IMR-90 (cell line): ENCODE results near the gene G3BP1.
"Not testable (repeated sequence)": the region's sequence is repeated elsewhere in the genome, so short reads cannot be mapped to it uniquely, and the experiment has no call there.

Source experiments
- BHLHE40 ChIP-seq: fragments of 150-350 bp; IDR thresholded peaks from 2 replicates; pipeline ENCODE4 v1.6.1; 2016; ENCODE audit warnings: mild to moderate bottlenecking, low read depth, low read length
- CEBPB ChIP-seq: IDR thresholded peaks from 2 replicates; pipeline ENCODE4 v1.6.1; 2012; ENCODE audit warnings: low read depth, low read length, improper control_type of control experiment
- CTCF ChIP-seq: conservative IDR thresholded peaks from 2 replicates; pipeline ENCODE4 v1.5.1; 2012; ENCODE audit warnings: mild to moderate bottlenecking, low read depth, low read length, improper control_type of control experiment
- FOS ChIP-seq: fragments of 150-350 bp; IDR thresholded peaks from 2 replicates; pipeline ENCODE4 v1.6.1; 2016; ENCODE audit warnings: low read depth, low read length
- MAFK ChIP-seq: IDR thresholded peaks from 2 replicates; pipeline ENCODE4 v1.6.1; 2012; ENCODE audit warnings: low read depth, low read length, improper control_type of control experiment
- MAZ ChIP-seq: IDR thresholded peaks from 2 replicates; pipeline ENCODE4 v1.6.1; 2012; ENCODE audit warnings: low read depth, mild to moderate bottlenecking, low read length, improper control_type of control experiment, moderate library complexity, borderline replicate concordance
- MXI1 ChIP-seq: IDR thresholded peaks from 2 replicates; pipeline ENCODE4 v1.6.1; 2012; ENCODE audit warnings: low read depth, mild to moderate bottlenecking, low read length, moderate library complexity, borderline replicate concordance
- POLR2A ChIP-seq: IDR thresholded peaks from 2 replicates; pipeline ENCODE4 v1.6.1; 2012; ENCODE audit warnings: mild to moderate bottlenecking, low read depth, low read length
- RAD21 ChIP-seq: IDR thresholded peaks from 2 replicates; pipeline ENCODE4 v1.6.1; 2012; ENCODE audit warnings: low read length, improper control_type of control experiment
- RCOR1 ChIP-seq: IDR thresholded peaks from 2 replicates; pipeline ENCODE4 v1.6.1; 2012; ENCODE audit warnings: mild to moderate bottlenecking, low read length, improper control_type of control experiment; ENCODE audit not compliant: insufficient replicate concordance
- RFX5 ChIP-seq: IDR thresholded peaks from 2 replicates; pipeline ENCODE4 v1.8.0; 2012; ENCODE audit warnings: low read depth, mild to moderate bottlenecking, low read length, moderate library complexity
- SMC3 ChIP-seq: fragments of 150-350 bp; IDR thresholded peaks from 2 replicates; pipeline ENCODE4 v1.6.1; 2016; ENCODE audit warnings: low read depth, mild to moderate bottlenecking, antibody characterized with exemption, low read length, moderate library complexity
- USF2 ChIP-seq: fragments of 150-350 bp; IDR thresholded peaks from 2 replicates; pipeline ENCODE4 v1.6.1; 2017; ENCODE audit warnings: mild to moderate bottlenecking, antibody characterized with exemption, low read length, low read depth
- TF ChIP-seq, protein P1 (sequence below): fragments of 150-350 bp; IDR thresholded peaks from 2 replicates; pipeline ENCODE4 v1.6.1; 2016; ENCODE audit warnings: low read depth, mild to moderate bottlenecking, low read length, moderate library complexity, borderline replicate concordance

DNA sequence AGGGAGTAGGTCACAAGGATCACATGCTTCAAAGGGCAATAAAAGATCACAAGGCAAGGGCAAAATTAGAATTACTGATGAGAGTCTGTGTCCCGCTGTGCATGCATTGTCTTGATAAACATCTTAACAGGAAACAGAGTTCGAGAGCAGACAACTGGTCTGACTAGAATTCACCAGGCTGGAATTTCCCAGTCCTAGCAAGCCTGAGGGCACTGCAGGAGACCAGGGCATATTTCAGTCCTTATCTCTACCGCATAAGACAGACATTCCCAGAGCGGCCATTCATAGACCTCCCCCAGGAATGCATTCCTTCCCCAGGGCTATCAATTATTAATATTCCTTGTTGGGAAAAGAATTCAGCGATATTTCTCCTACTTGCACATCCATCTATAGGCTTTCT, 42.2 kb upstream of the G3BP1 start:
- TF ChIP-seq CTCF, POLR2A, USF2, MAFK, SMC3, MXI1, RCOR1, RAD21, MAZ, BHLHE40, CEBPB, FOS, RFX5: not testable (repeated sequence)
- TF ChIP-seq, protein P1, sequence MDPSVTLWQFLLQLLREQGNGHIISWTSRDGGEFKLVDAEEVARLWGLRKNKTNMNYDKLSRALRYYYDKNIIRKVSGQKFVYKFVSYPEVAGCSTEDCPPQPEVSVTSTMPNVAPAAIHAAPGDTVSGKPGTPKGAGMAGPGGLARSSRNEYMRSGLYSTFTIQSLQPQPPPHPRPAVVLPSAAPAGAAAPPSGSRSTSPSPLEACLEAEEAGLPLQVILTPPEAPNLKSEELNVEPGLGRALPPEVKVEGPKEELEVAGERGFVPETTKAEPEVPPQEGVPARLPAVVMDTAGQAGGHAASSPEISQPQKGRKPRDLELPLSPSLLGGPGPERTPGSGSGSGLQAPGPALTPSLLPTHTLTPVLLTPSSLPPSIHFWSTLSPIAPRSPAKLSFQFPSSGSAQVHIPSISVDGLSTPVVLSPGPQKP, result not testable (repeated sequence)
